ENCODE data around the gene SRGN.

- TF ChIP-seq CTCF (IDR thresholded peaks at IDR 0.05), result no peak
- no peak for TF ChIP-seq POLR2A (IDR thresholded peaks at IDR 0.05)
Observed at GRCh38 chr10:69055241-69055640, 32.7 kb upstream of the SRGN start.

All from body of pancreas (tissue), 4 donors.